GM18858 (cell line): Measurements from ENCODE around the gene TP63.

Source experiments
- ATAC-seq: cut with Tn5 transposase; IDR thresholded peaks from one replicate; pipeline ENCODE4 v1.9.1; 2021; ENCODE audit not compliant: unreplicated experiment

Gene TP63

DNA sequence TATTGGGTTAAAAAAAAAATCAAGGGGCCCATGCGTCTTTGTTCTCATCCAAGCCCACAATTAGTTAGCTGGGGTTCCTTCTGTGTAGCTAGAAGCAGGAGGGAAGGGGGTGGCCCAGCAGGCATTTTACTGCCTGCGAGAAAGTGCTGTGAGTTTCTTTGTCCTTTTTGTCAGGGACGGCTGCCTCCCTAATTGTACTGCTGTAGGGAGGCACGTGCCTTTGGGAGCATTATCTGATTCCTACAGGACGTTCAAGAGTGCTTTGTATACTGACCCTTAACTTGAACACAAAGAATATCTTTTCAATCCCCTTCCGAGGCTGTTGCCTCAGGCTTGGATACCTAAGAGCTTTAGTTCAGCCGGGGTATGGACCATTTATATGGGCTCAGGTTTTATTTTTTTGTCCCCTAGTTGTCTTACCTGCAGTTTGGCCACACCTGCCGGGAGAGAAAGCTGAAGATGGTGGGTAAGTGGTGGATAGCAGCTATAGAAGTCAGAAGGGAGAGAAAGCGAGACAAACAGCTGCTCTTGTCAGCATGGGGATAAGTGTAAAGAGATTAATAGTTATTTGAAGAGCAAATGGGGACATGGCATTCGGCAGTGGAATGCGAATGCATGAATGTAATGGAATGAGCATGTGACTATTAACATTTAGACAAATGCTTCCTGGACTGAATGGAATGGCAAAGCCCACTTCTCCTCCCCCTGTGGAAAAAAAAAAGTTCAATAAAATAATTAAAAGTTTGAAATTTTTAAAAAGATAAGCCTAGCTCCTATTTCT lies 175.2 kb downstream of the TP63 start:
- no peak for ATAC-seq

DNA sequence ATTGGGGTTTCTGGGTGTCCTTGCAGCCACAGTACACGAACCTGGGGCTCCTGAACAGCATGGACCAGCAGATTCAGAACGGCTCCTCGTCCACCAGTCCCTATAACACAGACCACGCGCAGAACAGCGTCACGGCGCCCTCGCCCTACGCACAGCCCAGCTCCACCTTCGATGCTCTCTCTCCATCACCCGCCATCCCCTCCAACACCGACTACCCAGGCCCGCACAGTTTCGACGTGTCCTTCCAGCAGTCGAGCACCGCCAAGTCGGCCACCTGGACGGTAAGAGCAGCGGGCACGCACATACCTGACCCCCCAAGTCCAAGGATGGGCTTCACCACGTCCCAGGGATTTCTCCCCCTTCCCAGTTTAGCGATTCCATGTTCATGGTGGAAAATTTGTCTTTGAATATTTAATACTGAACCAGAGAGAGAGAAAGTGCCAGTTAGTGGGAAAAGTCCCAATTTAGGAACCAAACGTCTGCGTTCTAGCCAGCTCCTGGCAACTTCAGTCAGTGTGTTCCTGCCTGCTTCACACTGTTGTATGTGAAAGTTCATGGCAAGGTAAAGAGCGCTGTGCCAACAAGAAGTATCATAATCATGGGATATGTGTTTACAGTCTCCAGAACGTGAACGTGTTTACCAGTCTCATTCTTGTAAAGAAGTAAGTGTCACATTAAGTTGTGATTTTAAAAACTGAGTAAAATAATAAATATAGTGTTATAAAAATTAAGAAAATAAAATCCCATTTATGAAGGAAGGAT lies 177.2 kb downstream of the TP63 start:
- ATAC-seq = no peak

DNA sequence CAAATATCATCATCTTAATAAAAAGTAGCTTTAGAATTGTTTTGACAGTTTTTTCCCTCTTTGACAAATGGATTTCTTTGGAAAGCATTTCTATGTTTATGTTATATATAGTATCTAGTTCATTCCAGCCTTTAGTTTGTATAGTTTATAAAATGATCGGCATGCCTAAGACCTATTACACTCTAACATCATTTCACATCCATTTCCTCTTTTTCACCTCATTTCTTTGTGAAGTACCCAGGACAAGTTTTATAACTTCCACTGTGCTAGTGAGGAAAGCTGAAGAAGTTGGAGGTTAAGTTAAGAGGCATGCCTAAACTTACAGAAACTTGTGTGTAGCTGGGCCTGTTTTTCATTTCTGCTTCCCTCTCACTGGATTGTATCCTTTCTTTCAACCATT lies 178.4 kb downstream of the TP63 start:
- no peak for ATAC-seq

GRCh38 chr3:189812806-189813465 lies 181.7 kb downstream of the TP63 start:
- ATAC-seq = no peak

GRCh38 chr3:189813647-189814240 lies 182.6 kb downstream of the TP63 start:
- ATAC-seq = no peak

DNA sequence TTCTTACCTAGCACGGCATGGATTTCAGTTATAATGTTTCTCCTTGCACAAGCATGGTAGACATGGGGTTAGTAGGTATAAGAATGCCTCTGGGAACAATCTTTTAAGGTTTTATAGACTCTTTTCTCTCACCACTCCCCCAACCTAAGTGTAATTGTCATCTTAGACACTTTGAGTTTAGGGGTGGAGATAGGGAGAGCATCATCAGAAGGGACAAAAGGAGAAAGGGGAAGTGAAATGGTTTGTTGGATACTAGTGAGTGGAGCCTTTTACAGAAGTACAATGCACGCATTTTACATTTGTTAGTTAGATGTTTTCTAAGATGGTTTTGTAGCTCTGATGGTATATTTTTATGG lies 189.2 kb downstream of the TP63 start:
- ATAC-seq = peak; percentile 63

- no peak for ATAC-seq
Observed at GRCh38 chr3:189821262-189821661, 190.1 kb downstream of the TP63 start.

DNA sequence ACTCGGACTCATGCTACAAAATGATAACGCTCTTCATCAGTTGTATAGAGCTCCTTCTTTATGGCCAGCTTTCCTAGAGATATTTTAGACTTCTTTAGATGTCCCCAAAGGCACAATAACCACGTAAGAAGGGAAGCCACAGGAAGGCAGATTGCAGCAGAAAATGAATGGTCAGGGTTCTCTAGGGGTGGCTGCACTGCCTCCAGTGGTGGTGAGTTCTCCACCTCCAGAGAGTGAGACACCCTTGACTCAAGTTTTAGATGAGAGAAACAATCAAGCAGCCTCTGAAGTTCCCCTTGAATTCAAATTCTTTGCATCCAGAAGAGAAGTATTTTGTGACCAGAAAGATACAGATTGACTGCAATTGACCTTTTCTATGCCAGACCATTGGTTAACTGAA lies 191.5 kb downstream of the TP63 start:
- no peak for ATAC-seq

DNA sequence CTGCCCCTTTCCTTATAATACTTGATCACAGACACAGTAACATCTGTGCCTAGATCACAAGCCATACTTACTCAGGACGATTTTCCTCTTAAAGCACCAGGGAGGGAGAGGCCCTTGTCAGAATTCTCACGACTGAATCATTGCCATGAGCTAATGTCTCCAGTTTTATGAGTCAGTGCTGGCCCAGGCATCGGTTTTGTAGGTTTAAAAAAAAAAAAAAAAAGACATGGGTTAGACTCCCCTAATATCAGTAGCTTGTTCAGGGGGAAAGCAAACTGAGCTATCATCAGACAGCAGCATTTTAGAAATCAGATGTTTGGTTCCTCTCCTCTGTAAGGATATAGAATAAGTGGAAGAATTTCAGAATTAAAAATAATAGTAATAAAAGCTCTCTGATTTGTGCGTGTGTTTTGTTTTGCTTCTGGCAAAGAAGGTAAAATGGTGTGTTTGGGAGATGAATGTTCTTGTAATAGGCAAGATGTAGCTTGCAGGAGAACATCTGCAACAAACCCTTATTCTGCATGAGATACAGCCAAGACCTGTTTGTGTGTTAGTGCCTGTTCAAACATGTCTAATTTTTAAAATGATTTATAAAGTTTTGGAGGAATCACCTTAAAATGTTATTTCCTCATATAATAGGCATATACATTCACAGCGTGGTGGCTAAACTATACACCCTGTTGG lies 193.6 kb downstream of the TP63 start:
- no peak for ATAC-seq

- no peak for ATAC-seq
Observed at GRCh38 chr3:189826566-189826965, 195.4 kb downstream of the TP63 start.

- ATAC-seq = no peak
Observed at GRCh38 chr3:189827108-189827507, 195.9 kb downstream of the TP63 start.

- ATAC-seq = no peak
Observed at GRCh38 chr3:189830401-189830800, 199.2 kb downstream of the TP63 start.

DNA sequence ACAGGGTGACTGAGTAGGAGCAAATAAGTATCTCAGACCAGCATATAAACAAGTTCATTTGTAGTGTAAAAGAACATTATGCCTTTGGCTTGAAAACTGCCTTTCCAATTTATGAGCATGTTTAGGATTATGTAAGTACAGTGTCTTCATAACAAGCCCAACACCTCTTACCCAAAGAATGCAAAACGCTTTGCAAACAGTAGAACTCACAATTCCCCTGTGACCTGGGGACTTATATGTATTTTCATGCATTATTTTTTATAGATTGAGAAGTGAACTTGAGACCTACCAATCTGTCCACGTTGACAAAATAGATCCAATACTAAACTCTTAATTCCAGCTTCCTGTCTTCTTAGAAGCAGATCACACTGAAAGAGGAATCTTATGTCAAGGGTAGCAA lies 202.1 kb downstream of the TP63 start:
- no peak for ATAC-seq

GRCh38 chr3:189833996-189834395 lies 202.8 kb downstream of the TP63 start:
- no peak for ATAC-seq

- no peak for ATAC-seq
Observed at GRCh38 chr3:189834462-189834861, 203.3 kb downstream of the TP63 start.

- ATAC-seq = no peak
Observed at GRCh38 chr3:189836795-189837194, 205.6 kb downstream of the TP63 start.

- no peak for ATAC-seq
Observed at GRCh38 chr3:189838291-189838690, 207.1 kb downstream of the TP63 start.

DNA sequence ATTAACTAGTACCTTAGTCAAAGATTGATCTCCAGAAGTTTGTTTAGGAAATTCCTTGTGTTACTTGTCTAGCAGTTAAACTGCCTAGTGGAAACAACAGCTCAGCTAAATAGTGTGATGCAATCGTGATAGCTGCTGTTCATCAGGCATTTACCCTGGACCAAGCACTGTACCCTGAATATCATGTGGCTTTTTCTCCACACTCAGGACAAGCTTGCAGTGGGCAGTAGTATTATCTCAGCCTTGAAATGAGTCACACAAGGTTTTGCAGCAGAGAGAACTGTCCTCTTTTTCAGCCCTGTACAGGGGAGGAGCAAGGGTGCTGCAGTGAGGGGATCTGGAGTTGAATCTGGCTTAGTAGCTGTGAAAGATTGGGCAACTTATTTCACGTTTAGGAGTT lies 208.4 kb downstream of the TP63 start:
- no peak for ATAC-seq

DNA sequence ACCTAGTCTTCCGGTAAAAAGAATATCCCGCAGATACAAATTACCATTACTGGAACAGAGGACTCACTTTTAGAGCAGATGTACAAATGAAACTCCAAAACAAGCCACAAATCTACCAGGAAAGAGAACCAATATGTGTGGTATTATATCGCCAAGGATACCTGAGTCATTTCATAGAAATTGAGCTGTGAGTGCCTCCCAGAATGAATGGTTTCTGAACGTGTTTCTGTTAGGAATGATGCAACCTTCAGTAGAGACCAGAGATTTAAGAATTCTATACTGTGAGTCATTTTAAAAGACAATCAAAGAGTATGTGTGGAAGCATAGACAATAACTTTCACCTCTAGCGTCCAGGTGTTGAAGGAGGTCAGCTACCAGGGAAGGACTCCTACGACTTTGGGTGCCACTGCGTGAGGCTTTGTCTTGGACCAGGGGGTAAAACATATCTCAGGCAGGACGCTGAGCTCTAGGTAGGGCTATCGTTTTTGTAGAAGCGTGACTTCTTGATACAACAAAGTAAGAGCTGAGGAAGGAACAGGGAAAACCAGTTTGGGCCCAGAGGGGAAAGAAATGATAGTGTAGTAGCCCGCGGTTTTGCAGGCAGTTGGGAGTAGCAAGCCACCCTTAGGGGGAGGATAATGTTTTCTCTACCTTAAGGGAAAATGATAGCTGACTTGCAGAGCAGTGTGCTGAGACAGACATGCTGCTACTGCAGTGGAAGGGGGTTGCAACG lies 210.4 kb downstream of the TP63 start:
- ATAC-seq = no peak
